T-helper 1 cell treated with Interleukin-12 subunit alpha and Interleukin-12 subunit beta and Interleukin-4 antibody, amounts not matched to agents 30 μg/mL and 1 μg/mL, for 36 hours (primary cell): ENCODE results near the gene GSKIP.
A peak's percentile ranks its signal among the peaks of the same experiment; 100 is the strongest.

ENCODE experiments used
- H3K27ac Mint-ChIP-seq: one replicate; pipeline ENCODE4 v1.8.0; 2021; ENCODE audit warnings: mild to moderate bottlenecking, mixed read lengths
- H3K27me3 Mint-ChIP-seq: one replicate; pipeline ENCODE4 v1.8.0; 2021; ENCODE audit warnings: low read depth, mixed read lengths
- H3K36me3 Mint-ChIP-seq: one replicate; pipeline ENCODE4 v1.8.0; 2021; ENCODE audit warnings: low read depth, mixed read lengths
- H3K4me1 Mint-ChIP-seq: one replicate; pipeline ENCODE4 v1.8.0; 2021; ENCODE audit warnings: low read depth, mixed read lengths
- H3K4me3 Mint-ChIP-seq: one replicate; pipeline ENCODE4 v1.8.0; 2021; ENCODE audit warnings: mild to moderate bottlenecking, moderate library complexity, mixed read lengths
- H3K9me3 Mint-ChIP-seq: one replicate; pipeline ENCODE4 v1.8.0; 2021; ENCODE audit warnings: mixed read lengths

Gene GSKIP

GRCh38 chr14:96417254-96417653 lies 53.9 kb downstream of the GSKIP start:
- Mint-ChIP-seq H3K27me3 (no peaks in the 10 kb centered on the region), H3K9me3 (no peaks in the 10 kb centered on the region), H3K4me1 (no peaks in the 10 kb centered on the region), H3K27ac (no peak overlapping the region), H3K4me3 (no peak overlapping the region), H3K36me3 (no peaks in the 10 kb centered on the region)

GRCh38 chr14:96418075-96418474 lies 54.7 kb downstream of the GSKIP start:
- Mint-ChIP-seq H3K4me1 (no peaks in the 10 kb centered on the region), H3K36me3 (no peaks in the 10 kb centered on the region), H3K27ac (no peak overlapping the region), H3K9me3 (no peaks in the 10 kb centered on the region), H3K4me3 (no peak overlapping the region), H3K27me3 (no peaks in the 10 kb centered on the region)

DNA sequence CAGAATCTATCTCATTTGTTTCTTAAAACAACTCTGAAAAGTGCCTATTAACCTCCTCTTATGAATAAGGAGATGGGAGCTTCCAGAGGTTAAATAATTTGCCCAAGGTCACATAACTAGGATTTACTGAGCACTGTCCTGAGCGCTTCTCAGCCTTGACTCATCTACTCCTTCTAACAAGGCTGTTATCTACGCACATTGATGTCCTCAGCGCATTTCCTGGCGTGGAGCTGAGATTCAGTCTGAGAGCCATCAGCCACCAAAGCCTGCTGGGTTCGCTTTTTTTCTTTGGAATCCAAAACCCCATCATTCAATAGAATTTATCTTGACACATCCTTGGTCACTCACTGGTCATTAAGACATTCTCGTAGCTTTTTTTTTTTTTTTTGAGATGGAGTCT lies 57.9 kb downstream of the GSKIP start:
- Mint-ChIP-seq H3K9me3 (no peaks in the 10 kb centered on the region), H3K36me3 (no peaks in the 10 kb centered on the region), H3K27me3 (peaks cover 6% of the 10 kb centered on the region)

DNA sequence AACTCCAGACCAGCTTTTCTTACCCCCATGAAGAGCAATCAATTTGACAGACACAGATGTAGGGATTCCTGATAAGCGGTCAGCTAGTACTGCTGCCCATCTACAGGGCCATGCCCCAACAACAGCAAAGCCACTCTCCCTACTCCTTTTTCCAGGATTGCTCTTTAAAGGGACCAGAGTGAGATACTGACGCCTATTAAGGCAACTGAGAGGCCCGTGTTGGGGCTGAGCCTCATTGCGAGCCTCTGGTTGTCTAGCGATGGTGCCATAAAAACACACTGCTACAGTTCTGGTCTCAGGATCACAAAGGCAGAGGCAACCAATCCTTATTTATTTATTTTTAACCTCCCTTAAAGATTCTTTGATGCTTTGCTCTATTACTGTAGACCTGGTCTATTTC lies 59.7 kb downstream of the GSKIP start:
- no peak overlapping the region for H3K4me3 Mint-ChIP-seq
- H3K36me3 Mint-ChIP-seq: no peaks in the 10 kb centered on the region
- peaks cover 6% of the 10 kb centered on the region for H3K27me3 Mint-ChIP-seq
- no peak overlapping the region for H3K27ac Mint-ChIP-seq
- H3K4me1 Mint-ChIP-seq: peaks cover 4% of the 10 kb centered on the region
- no peaks in the 10 kb centered on the region for H3K9me3 Mint-ChIP-seq

More for the DNA sequence above, 57.9 kb downstream of the GSKIP start:
- no peak overlapping the region for H3K27ac Mint-ChIP-seq
- H3K4me1 Mint-ChIP-seq: peaks cover 4% of the 10 kb centered on the region
- no peak overlapping the region for H3K4me3 Mint-ChIP-seq

GRCh38 chr14:96423446-96424108 lies 60.3 kb downstream of the GSKIP start:
- Mint-ChIP-seq H3K9me3 (no peaks in the 10 kb centered on the region), H3K4me1 (peaks cover 4% of the 10 kb centered on the region), H3K27ac (no peak overlapping the region), H3K4me3 (peak overlapping the region; percentile 31), H3K36me3 (no peaks in the 10 kb centered on the region), H3K27me3 (peaks cover 6% of the 10 kb centered on the region)

DNA sequence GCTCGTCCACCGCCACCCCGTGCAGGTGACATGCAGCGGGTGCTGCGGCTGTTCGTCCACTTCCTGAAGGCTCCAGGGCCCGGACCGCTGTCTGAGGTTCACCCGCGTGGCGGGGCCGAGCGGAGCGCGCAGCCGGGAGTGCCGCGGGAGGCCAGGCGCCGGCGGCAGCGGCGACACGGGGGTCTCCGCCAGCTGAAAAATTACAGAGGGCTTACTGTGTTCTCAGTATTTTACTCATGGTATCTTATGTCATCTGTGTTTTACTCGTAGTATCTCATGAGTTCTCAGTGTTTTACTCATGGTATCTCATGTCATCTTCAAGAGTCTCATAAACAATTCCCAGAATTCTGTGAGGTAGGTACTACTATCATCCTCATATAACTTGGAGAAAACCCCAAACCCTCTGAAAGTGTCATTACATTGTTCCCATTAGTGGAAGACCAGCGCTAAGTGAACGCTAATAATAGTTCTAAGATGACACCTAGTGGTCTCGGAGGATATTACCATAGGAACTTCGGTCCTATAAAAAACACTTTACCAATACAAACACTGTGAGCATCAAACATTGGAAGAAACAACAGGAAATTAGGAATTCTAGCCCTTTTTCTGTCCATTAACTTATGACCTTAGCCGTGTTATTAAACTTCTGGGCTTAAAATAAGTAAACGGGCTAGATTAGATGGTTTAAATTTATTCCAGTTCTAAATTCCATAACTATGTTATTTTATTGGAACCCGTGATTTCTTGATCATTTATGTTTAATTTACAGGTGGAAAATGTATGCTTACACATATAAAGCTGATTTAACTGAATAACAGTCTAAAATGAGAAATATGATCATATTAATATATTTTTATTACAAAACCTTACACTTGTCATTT lies 61.0 kb downstream of the GSKIP start:
- H3K27ac Mint-ChIP-seq: no peak overlapping the region
- H3K4me1 Mint-ChIP-seq: peaks cover 4% of the 10 kb centered on the region
- H3K9me3 Mint-ChIP-seq: no peaks in the 10 kb centered on the region
- H3K36me3 Mint-ChIP-seq: no peaks in the 10 kb centered on the region
- peaks cover 6% of the 10 kb centered on the region for H3K27me3 Mint-ChIP-seq
- peak overlapping the region; percentile 57 for H3K4me3 Mint-ChIP-seq

GRCh38 chr14:96434040-96434439 lies 70.7 kb downstream of the GSKIP start:
- H3K9me3 Mint-ChIP-seq: no peaks in the 10 kb centered on the region
- no peaks in the 10 kb centered on the region for H3K36me3 Mint-ChIP-seq

More at GRCh38 chr14:96434040-96434439, 70.7 kb downstream of the GSKIP start:
- Mint-ChIP-seq H3K27ac (no peak overlapping the region), H3K4me3 (no peak overlapping the region), H3K27me3 (peaks cover 13% of the 10 kb centered on the region), H3K4me1 (no peaks in the 10 kb centered on the region)
